HFF-Myc (cell line): ENCODE data around the gene PNMA8B.

Experiments used
- DNase-seq: peaks from one replicate; pipeline ENCODE4 v3.0.0-alpha.2; 2011; ENCODE audit warnings: low read depth; ENCODE audit errors: extremely low read depth
- H3K4me3 ChIP-seq: replicated peaks from 2 replicates; pipeline ENCODE4 v1.5.1; 2011; ENCODE audit warnings: low read depth, mild to moderate bottlenecking, control low read depth, low read length
- TF ChIP-seq, protein P1 (sequence below): IDR thresholded peaks from 2 replicates; pipeline ENCODE4 v1.5.1; 2012; ENCODE audit warnings: mild to moderate bottlenecking, low read depth, low read length, control low read depth; ENCODE audit errors: missing control alignments

Gene PNMA8B

DNA sequence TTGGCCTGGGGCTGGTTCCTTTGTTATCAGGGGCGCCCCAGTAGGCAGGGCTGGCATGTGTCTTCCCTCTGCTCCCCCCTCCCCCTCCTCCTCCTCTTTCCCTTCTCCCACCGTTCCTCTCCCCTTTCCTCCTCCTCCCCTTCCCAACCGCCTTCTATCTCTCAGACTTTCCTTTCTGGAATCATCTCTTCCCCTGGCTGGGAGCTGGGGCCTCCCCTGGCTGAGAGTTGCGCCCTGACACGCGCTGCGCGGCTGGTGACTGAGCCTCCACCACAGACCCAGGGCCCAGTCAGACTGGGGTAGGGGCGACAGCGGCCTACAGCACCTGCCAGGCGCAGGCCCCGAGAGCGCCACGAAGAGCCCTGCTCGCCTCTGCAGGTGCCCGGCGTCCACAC, 2.8 kb downstream of the PNMA8B start:
- TF ChIP-seq, protein P1, sequence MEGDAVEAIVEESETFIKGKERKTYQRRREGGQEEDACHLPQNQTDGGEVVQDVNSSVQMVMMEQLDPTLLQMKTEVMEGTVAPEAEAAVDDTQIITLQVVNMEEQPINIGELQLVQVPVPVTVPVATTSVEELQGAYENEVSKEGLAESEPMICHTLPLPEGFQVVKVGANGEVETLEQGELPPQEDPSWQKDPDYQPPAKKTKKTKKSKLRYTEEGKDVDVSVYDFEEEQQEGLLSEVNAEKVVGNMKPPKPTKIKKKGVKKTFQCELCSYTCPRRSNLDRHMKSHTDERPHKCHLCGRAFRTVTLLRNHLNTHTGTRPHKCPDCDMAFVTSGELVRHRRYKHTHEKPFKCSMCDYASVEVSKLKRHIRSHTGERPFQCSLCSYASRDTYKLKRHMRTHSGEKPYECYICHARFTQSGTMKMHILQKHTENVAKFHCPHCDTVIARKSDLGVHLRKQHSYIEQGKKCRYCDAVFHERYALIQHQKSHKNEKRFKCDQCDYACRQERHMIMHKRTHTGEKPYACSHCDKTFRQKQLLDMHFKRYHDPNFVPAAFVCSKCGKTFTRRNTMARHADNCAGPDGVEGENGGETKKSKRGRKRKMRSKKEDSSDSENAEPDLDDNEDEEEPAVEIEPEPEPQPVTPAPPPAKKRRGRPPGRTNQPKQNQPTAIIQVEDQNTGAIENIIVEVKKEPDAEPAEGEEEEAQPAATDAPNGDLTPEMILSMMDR: no peak
- no peak overlapping the region for H3K4me3 ChIP-seq
- DNase-seq: no peak

- no peak overlapping the region for H3K4me3 ChIP-seq
- DNase-seq: no peak
- TF ChIP-seq, protein P1: no peak
Observed at GRCh38 chr19:46491975-46492682, 3.5 kb downstream of the PNMA8B start.

- no peak for DNase-seq
- TF ChIP-seq, protein P1: no peak
- no peak overlapping the region for H3K4me3 ChIP-seq
Observed at GRCh38 chr19:46490774-46491173, 4.9 kb downstream of the PNMA8B start.

DNA sequence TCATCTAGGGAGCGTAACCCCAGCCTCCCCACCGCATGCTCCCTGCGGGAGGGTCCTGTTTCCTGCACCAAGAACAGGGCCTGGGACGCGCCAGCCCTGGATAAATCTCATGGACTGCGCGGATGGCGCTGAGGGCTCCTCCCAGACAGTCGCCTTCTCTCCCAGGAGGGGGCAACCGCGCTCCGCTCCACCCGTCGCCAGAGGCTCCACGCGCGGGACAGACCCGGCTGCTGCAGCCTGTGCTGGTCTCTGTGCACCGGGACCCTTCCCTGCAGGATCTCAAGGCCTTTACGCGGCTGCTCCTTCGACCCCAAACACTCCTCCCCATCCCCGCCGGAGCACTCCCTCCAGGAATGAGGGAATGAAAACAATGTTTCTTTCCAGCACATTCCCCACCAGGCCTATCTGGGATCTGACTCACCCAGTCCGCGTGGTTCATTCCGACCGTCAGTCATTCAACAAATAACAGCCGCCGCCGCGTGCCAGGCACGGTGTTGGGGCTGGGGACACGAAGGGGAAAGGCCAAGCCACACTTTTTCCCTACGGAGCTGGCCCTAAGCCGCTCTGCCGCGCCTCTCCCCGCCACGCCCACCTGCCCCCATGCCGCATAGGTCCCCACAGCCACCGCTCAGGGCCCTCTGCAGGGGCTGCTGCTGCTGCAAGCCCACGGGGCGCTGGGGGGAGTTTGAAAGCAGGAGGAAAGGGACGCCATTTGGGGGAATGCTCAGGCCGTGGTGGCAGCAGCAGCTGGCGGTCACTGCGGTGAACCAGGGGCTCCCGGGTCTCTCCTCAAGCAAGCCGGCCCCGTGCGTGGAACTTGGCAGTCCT, 6.0 kb downstream of the PNMA8B start:
- TF ChIP-seq, protein P1: peak; percentile 28
- DNase-seq: no peak
- H3K4me3 ChIP-seq: no peak overlapping the region

DNA sequence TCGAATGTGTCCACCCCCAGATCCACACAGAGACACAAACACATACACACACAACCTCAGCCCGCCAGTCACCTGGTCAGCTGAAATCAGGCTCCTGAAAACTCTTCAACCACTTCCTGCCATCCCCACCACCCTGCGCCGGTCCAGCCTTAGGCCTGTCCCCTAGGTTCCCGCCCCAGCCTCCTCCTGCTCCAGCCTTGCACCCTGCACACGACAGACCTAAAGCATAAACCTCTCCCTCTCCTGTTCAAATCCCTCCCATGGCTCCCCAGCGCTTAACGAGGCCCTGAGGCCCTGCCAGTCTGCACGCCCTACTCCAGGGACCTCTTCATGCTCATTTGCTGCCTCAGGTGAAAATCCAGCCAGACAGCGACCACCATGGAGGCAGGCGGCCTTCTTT, 7.1 kb downstream of the PNMA8B start:
- TF ChIP-seq, protein P1: no peak
- H3K4me3 ChIP-seq: no peak overlapping the region
- DNase-seq: no peak

- H3K4me3 ChIP-seq: peak overlapping the region; percentile 28; the same call in 1 of the 2 replicates
- DNase-seq: no peak
Observed at GRCh38 chr19:46487802-46488445, 7.7 kb downstream of the PNMA8B start.

More at GRCh38 chr19:46487802-46488445, 7.7 kb downstream of the PNMA8B start:
- TF ChIP-seq, protein P1: peak; percentile 94
